Gastrocnemius medialis (tissue), 4 donors: ENCODE measurements around the gene KCNK18. TPM values are rescaled to one million over a fixed set of nuclear protein-coding genes. Genes with fewer than 3 reads are reported as not detected.
A peak's percentile ranks its signal among the peaks of the same experiment; 100 is the strongest.

ENCODE experiments used
- ATAC-seq, 2 donors: fragments of 150-250 bp; one replicate each; pipeline ENCODE4 v1.9.1; 2016
- DNase-seq, 2 donors: peaks; one replicate each; pipeline ENCODE4 v3.0.0-alpha.2; 2019
- H3K27ac ChIP-seq, 4 donors: fragments of 200-600 bp; sonication (generic); 1 replicate in 1 of 4; 2 replicates in 3 of 4; pipeline ENCODE4 v1.5.1; 2016 to 2018; ENCODE audit warnings: mild to moderate bottlenecking in 2 of 4, moderate library complexity in 1 of 4
- H3K27me3 ChIP-seq, 3 donors: fragments of 200-600 bp; sonication (generic) in 2 of 3; 1 replicate in 1 of 3; 2 replicates in 2 of 3; pipeline versions ENCODE4 v1.5.1 to v1.6.0; 2016 to 2019; ENCODE audit warnings: mild to moderate bottlenecking in 1 of 3, moderate library complexity in 1 of 3
- H3K36me3 ChIP-seq, 2 donors: fragments of 200-600 bp; sonication (generic) in 1 of 2; one replicate each; pipeline ENCODE4 v1.5.1; 2017 to 2018
- H3K4me1 ChIP-seq, 2 donors: fragments of 200-600 bp; sonication (generic) in 1 of 2; one replicate each; pipeline ENCODE4 v1.5.1; 2016 to 2017; ENCODE audit warnings: mild to moderate bottlenecking in 2 of 2
- H3K4me3 ChIP-seq, 4 donors: fragments of 200-600 bp; sonication (generic) in 3 of 4; 1 replicate in 1 of 4; 2 replicates in 3 of 4; pipeline ENCODE4 v1.5.1; 2016 to 2019; ENCODE audit warnings: mild to moderate bottlenecking in 2 of 4
- H3K9me3 ChIP-seq, 3 donors: fragments of 200-600 bp; sonication (generic) in 2 of 3; 1 replicate in 1 of 3; 2 replicates in 2 of 3; pipeline ENCODE4 v1.5.1; 2016 to 2019
- POLR2A ChIP-seq, 2 donors: fragments of 450-650 bp; IDR thresholded peaks; one replicate each; pipeline ENCODE4 v1.6.1; 2017; ENCODE audit warnings: antibody characterized with exemption in 2 of 2, mild to moderate bottlenecking in 2 of 2, moderate library complexity in 2 of 2
- in situ Hi-C, 4 donors: fragments of 200-750 bp; cut with MboI; loops; one replicate each; pipeline versions ENCODE4 v1.15.0 to v1.8.0; 2017; ENCODE audit warnings: low sequenced_read_pairs in 4 of 4
- intact Hi-C: fragments of 100-400 bp; cut with DNase I; formaldehyde crosslinking; loops from one replicate; pipeline ENCODE4 v1.15.1; 2023; ENCODE audit warnings: low total_unique reads
- total RNA-seq, 4 donors: library from RNA; depleted of rRNA; stranded (reverse); fragments of >200 nt; gene quantifications; one replicate each; pipeline versions ENCODE4 v1.1.0 to v1.2.3, GENCODE V29; 2016
- TF ChIP-seq, protein P1 (sequence below), 5 experiments: fragments of 450-650 bp in 3 of 5; fragments of 200-600 bp in 2 of 5; sonication (generic) in 2 of 5; IDR thresholded peaks in 4 of 5; conservative IDR thresholded peaks in 1 of 5; 1 replicate in 4 of 5; 2 replicates in 1 of 5; pipeline ENCODE4 v1.5.1; 2016 to 2019; ENCODE audit warnings: antibody characterized with exemption in 5 of 5, mild to moderate bottlenecking in 3 of 5, moderate library complexity in 3 of 5

KCNK18 gene
- total RNA-seq, 4 donors from 2014 or later: not detected

- H3K9me3 ChIP-seq: no peaks in the 10 kb centered on the region
- in situ Hi-C loops: loop anchor here in 1 of 4 donors (25.0 kb wide), 1 partner anchor 477 kb away; no protein-coding TSS in a partner anchor
- no peak overlapping the region for H3K27ac ChIP-seq
- H3K27me3 ChIP-seq: peaks cover 97 to 100% (median 100%) of the 10 kb centered on the region in 3 donors
- no peak for DNase-seq
- TF ChIP-seq, protein P1, sequence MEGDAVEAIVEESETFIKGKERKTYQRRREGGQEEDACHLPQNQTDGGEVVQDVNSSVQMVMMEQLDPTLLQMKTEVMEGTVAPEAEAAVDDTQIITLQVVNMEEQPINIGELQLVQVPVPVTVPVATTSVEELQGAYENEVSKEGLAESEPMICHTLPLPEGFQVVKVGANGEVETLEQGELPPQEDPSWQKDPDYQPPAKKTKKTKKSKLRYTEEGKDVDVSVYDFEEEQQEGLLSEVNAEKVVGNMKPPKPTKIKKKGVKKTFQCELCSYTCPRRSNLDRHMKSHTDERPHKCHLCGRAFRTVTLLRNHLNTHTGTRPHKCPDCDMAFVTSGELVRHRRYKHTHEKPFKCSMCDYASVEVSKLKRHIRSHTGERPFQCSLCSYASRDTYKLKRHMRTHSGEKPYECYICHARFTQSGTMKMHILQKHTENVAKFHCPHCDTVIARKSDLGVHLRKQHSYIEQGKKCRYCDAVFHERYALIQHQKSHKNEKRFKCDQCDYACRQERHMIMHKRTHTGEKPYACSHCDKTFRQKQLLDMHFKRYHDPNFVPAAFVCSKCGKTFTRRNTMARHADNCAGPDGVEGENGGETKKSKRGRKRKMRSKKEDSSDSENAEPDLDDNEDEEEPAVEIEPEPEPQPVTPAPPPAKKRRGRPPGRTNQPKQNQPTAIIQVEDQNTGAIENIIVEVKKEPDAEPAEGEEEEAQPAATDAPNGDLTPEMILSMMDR (IDR thresholded peaks at IDR 0.05 in 4 of 5, conservative IDR thresholded peaks at IDR 0.05 in 1 of 5): no peak
- intact Hi-C loops: no loop called here
- H3K36me3 ChIP-seq: no peaks in the 10 kb centered on the region
- peaks cover 0 to 9% of the 10 kb centered on the region in 2 donors for H3K4me1 ChIP-seq
- peak overlapping the region in 1 of 4 donors; percentile 34 for H3K4me3 ChIP-seq
- no peak for ATAC-seq
Observed at GRCh38 chr10:117163954-117164548, 33.2 kb upstream of the KCNK18 start.

DNA sequence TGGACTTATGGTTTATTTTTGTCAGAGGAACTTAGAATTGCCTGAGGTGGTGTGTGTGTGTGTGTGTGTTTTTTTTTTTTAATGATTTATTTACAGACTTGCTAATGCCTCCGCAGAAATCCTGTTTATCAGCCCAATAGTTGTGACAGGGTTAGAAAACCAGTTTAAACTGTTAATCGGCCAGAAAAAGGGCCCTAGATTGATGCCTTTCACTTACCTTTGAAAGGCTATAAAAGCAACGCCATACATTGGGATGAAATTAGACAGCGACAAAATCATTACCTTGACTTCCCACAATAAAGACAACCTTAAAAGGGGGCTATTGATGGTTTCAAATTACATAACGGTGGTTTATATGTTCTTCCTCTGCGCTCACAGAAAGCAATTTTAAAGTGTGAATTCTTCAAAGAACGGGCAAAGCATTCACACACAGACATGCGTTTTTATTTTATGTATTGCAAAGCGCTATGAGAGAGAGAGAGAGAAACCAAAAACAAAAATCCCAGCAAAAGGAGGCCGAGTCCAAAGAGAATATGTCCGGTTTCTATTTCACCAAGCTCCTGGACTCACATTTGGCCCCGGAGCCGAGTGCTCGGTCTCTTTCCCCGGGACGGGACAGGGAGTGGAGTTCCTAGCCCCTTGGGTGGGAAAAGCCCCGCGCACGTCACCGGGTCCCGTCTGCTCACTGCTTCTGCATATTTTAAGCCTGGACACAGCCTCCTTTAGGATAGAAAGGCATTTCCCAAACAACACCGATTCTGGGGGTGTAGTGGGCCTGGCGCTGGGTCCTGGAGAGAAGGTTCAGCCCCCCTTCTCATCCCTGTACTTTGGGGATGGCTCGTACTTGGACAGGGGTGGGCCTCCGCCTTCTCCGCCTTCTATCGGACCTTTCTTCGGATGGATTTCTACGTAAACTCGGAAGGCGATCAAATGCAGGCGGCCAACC, 32.4 kb upstream of the KCNK18 start:
- no peak for ATAC-seq
- Histone ChIP-seq H3K27ac (no peak overlapping the region), H3K4me3 (peak overlapping the region in 2 of 4 donors; percentile 25 to 36), H3K4me1 (peaks cover 0 to 9% of the 10 kb centered on the region in 2 donors), H3K27me3 (peaks cover 96 to 100% (median 99%) of the 10 kb centered on the region in 3 donors), H3K36me3 (no peaks in the 10 kb centered on the region), H3K9me3 (no peaks in the 10 kb centered on the region)
- TF ChIP-seq, protein P1 (IDR thresholded peaks at IDR 0.05 in 4 of 5, conservative IDR thresholded peaks at IDR 0.05 in 1 of 5): no peak
- no peak for TF ChIP-seq POLR2A (IDR thresholded peaks at IDR 0.05)
- intact Hi-C loops: no loop called here
- no peak for DNase-seq
- in situ Hi-C loops: loop anchor here in 1 of 4 donors (25.0 kb wide), 1 partner anchor 478 kb away; no protein-coding TSS in a partner anchor

DNA sequence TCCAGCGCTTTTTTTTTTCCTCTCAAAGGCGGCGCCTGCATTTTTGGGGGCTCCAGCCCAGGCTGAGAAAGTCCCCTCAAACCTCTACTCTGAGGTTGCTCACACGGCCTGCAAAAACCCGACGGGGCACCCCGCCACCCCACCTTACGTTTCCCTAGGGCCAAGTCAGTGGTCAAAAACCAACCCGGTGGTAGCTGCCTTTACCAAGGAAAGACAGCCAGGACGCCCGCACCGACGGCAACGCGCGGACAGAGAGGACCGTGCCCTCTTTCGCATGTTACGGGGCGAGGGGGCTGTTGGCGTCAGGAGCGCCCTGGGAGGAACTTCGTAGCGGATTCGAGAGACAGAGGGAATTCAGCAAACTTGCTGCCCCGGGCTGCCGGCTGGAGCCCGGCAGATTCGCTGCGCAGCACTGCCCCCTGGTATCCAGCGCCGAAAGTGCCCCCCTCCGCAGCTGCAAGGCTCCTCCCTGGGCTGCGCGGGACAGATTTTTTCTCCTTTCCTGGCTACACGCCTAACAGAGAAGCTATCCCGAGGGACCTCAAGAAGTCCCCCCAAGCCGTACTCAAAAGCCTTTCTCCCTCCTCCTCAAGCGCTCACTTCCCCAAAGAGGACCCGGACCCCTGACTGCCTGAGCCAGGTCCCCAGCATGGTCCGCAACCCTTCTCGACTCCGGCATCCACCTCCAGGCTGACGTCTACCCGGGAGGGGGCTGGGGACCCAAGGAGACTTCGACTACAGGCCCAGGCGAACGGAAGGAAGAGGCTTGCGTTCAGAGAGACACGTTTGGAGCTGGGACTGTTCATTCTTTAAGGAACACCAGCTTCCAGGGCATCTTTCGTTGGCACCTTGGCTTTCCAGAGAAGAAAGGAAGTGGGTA, 31.5 kb upstream of the KCNK18 start:
- intact Hi-C loops: loop anchor here (2.0 kb wide), 1 partner anchor 369 kb away; no protein-coding TSS in a partner anchor

More for the DNA sequence above, 31.5 kb upstream of the KCNK18 start:
- DNase-seq (no peak), ATAC-seq (no peak)
- Histone ChIP-seq H3K9me3 (no peaks in the 10 kb centered on the region), H3K27me3 (peaks cover 96 to 97% (median 96%) of the 10 kb centered on the region in 3 donors), H3K36me3 (no peaks in the 10 kb centered on the region), H3K27ac (no peak overlapping the region), H3K4me3 (peak overlapping the region in 2 of 4 donors; percentile 25 to 36), H3K4me1 (peaks cover 0 to 9% of the 10 kb centered on the region in 2 donors)
- no peak for TF ChIP-seq POLR2A (IDR thresholded peaks at IDR 0.05)
- TF ChIP-seq, protein P1 (IDR thresholded peaks at IDR 0.05 in 4 of 5, conservative IDR thresholded peaks at IDR 0.05 in 1 of 5): peak in 2 of 5 experiments; percentile 13 to 31
- in situ Hi-C loops: loop anchor here in 1 of 4 donors (25.0 kb wide), 1 partner anchor 478 kb away; no protein-coding TSS in a partner anchor
